ENCODE results near the gene SCARF1. TPM values are rescaled to one million over a fixed set of nuclear protein-coding genes. Genes with fewer than 3 reads are reported as not detected.

Gene SCARF1
- total RNA-seq, 1 donor from 2014 or later, result 3.3 TPM

- DNase-seq (ENCODE audit: low spot score in 2 of 2) (peak; percentile 96 to 97), FAIRE-seq (no peak)
These were observed 3.7 kb upstream of the SCARF1 start for GRCh38 chr17:1648963-1649843.

DNA sequence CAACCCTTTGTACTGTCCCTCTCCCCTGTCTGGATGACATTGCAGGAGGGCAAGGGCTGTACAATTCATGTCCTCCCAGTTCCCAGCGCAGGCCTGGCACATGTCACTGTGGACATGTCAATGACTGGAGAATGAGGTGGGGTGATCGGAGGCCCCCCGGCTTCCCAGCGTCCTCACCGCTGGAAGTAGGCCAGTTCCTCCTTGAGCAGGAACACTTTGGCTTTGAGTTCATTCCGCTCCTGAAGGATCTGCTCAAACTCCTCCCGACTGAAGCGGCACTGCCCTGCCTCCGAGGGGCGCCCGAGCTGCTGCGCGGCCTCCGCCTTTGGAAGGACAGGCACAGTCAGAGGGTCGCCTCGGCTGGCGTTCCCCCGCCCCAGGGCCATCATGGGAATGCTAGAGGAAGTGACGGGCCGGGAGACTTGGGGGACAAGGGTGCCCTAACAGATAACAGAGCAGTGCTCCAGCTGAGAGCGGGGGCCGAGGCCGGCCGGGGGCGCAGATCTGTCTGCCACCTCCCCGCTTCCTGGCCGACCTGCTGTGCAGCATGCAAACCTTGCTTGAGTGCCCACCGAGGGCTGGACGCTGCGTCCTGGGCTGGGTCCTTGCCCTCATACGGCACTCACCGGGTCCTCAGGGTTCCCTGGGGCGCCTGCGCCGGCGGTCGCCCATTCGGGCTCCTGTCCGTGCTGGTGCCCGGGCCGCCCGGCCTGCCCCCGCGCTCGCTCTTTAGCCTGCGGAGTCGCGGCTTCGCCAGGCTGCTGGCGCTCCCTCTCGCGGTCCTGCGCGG lies 2.8 kb upstream of the SCARF1 start:
- DNase-seq (ENCODE audit: low spot score in 2 of 2) (no peak), FAIRE-seq (no peak)

DNA sequence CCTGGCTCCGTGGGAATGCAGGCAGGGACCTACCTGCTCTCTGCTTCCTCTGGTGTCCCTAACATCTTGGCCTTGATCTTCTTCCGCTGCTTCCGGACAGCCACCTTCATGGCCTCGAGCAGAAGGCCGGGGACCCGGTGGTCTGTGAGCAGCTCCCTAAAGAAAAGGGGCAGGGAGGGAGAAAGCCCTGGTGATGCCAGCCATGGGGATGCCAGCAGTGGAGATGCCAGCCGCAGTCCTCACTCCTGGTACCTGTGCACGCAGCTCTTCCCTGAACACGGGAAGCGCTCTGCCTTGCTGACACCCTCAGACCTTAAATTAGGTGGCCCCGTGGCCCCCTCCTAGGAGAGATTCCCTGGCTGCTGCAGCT lies 2.3 kb upstream of the SCARF1 start:
- FAIRE-seq, result no peak
- no peak for DNase-seq (ENCODE audit: low spot score in 2 of 2)

- FAIRE-seq (no peak), DNase-seq (ENCODE audit: low spot score in 2 of 2) (no peak)
These were observed 805 bp upstream of the SCARF1 start for GRCh38 chr17:1646199-1646875.

GRCh38 chr17:1644493-1645206 lies 882 bp downstream of the SCARF1 start:
- peak in 1 of 2 donors; percentile 47 for DNase-seq (ENCODE audit: low spot score in 2 of 2)
- FAIRE-seq, result no peak

DNA sequence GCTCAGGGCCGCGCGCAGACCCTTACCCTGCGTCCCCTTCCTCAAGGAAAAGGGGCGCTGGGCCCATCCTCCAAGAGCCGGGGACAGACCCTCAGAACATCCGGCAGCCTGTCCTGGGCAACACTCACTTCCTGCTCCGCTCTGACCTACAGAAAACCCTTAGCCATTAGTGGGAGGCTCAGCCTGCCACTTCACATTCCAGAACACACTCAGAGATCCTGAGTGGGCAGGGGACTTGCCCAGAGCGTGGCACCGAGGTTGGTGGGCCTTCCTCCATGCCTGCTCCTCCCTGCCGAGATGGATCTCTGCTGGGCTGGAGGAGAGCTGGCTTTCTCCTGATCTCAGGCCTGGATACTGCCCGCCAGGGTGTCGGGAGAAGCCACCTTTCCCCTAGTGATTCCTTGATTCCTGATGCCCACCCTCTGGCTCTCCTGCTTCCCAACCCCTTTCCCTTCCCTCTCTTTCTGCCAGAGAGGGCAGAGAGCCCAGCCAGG lies 1.5 kb downstream of the SCARF1 start:
- no peak for DNase-seq (ENCODE audit: low spot score in 2 of 2)
- FAIRE-seq, result no peak

DNA sequence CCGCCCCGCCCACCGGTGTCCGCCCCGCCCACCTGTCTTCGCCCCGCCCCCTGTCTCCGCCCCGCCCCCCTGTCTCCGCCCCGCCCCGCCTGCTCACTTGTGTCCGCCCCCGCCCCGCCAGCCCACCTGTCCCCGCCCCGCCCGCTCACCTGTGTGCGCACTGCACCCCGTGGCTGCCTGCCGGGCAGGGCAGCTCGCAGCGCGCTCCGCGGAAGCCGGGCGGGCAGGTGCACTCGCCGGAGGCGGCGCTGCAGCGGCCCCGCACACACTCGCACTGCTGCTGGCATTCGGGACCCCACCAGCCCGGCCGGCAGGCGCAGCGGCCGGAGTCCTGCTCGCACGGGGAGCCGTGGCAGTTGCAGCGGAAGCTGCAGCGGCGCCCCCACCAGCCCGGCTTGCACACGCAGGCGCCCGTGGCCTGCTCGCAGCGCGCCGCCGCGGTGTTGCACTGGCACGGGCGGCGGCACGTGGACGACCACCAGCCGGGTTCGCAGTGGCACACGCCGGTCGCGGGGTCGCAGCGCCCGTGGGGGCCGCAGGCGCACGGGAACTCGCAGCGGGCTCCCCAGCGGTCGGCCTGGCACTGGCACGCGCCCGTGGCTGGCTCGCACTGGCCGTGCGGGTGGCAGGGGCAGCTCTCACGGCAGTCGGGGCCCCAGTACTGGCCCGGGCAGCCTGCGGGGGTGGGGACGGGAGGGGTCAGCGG lies 2.1 kb downstream of the SCARF1 start:
- FAIRE-seq, result no peak

GRCh38 chr17:1641065-1641403 lies 4.5 kb downstream of the SCARF1 start:
- no peak for FAIRE-seq
- DNase-seq (ENCODE audit: low spot score in 2 of 2), result no peak

More for the DNA sequence above, 2.1 kb downstream of the SCARF1 start:
- DNase-seq (ENCODE audit: low spot score in 2 of 2), result peak; percentile 67 to 69

DNA sequence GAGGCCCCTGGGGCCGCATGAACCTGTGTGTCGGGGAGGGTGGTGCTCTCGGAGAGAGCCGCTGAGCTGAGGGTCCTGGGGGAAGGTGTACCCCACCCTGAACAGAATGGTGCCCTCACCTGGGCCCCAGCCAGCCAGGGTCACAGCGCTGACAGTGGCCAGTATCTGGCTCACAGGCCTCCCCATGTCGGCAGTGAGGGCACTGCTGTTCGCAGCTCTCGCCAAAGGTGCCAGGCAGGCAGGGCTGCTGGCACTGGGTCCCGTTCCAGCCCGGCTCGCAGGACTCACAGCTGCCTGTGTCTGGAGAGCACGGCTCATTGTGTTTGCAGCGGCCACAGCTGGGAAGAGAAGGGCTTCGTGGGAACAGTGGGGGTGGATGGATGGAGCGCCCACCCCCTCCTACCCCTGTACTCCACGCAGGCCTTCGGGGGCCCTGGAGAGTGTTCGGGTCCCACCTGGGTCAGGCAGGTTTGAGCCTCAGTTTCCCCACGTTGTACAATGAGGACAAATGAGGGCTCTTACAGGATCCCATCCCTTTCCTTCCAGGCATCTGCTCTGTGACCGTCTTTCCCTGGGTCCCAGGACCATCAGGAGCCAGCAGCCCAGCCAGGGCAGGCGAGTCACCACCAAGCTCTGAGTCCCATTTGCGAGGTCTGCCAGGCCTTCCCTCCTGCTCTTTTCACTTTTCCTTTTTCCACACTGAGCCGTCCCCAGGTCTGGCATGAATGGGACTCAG lies 5.0 kb downstream of the SCARF1 start:
- DNase-seq (ENCODE audit: low spot score in 2 of 2), result peak; percentile 51 to 58
- FAIRE-seq, result no peak

- FAIRE-seq (no peak), DNase-seq (ENCODE audit: low spot score in 2 of 2) (peak in 1 of 2 donors; percentile 65)
These were observed 5.9 kb downstream of the SCARF1 start for GRCh38 chr17:1639549-1640180.

DNA sequence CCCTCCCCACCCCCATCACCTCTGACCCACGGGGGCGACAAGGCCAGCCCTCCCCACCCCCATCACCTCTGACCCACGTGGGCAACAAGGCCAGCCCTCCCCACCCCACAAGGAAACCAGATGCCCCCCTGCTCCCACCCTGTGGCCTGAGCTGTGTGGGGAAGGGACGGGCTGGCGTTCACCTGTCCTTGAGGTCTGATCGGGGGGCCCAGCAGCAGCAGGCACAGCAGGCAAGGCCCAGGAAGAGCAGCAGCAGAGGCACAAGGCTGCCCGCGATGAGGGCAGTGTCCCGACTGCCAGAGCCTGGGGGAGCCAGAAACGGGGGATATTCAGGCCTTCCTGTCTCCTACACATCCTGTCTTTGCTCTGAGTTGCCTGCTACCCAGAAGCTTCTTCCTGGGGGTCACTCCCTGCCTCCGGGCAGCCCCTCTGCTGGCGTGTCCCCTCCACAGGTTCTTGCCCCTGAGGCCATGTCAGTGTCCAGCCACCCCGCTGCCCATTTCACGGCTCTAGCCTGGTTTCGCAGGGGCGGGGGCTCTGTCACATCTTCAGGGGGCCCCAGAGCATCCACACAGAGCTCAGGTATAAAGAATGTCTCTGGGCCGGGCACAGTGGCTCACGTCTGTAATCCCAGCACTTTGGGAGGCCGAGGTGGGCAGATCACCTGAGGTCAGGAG lies 6.8 kb downstream of the SCARF1 start:
- FAIRE-seq, result no peak

GRCh38 chr17:1638171-1638590 lies 7.4 kb downstream of the SCARF1 start:
- FAIRE-seq (no peak), DNase-seq (ENCODE audit: low spot score in 2 of 2) (no peak)

More for the DNA sequence above, 6.8 kb downstream of the SCARF1 start:
- DNase-seq (ENCODE audit: low spot score in 2 of 2), result no peak

- DNase-seq (ENCODE audit: low spot score in 2 of 2) (no peak), FAIRE-seq (no peak)
These were observed 8.7 kb downstream of the SCARF1 start for GRCh38 chr17:1636732-1637285.

- FAIRE-seq (no peak), DNase-seq (ENCODE audit: low spot score in 2 of 2) (no peak)
These were observed 9.7 kb downstream of the SCARF1 start for GRCh38 chr17:1635675-1636465.

GRCh38 chr17:1634841-1635650 lies 10.5 kb downstream of the SCARF1 start:
- DNase-seq (ENCODE audit: low spot score in 2 of 2) (no peak), FAIRE-seq (no peak)

GRCh38 chr17:1630662-1631061 lies 14.9 kb downstream of the SCARF1 start:
- DNase-seq (ENCODE audit: low spot score in 2 of 2) (no peak), FAIRE-seq (no peak)

Data from frontal cortex (tissue), 4 donors.